Stimulated activated CD8-positive, alpha-beta memory T cell treated with anti-CD3 and anti-CD28 coated beads, Interleukin-15, amount 100 ng/mL, for 24 hours (primary cell): ENCODE results near the gene CRACDL.

Experiments used
- DNase-seq: peaks from one replicate; pipeline ENCODE4 v3.0.0-alpha.2; 2020; ENCODE audit warnings: low read depth

CRACDL gene

DNA sequence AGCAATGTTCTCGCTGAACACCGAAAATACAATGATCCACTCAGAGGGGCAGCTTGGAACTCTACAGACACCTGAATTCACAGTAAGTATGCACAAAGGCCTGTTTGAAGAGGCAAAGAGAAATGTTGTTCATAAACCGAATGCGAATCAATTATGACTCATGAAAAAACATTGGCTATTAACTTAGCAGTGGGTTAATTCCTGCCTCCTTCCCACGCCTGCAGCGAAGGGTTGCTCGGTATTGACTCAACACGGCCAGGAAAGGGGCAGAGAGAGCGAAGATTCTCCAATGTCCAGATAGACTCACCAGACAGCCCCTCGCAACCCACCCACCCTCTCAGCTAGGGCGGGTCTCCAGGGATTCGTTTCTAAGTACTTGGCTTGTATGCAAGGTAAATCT is 9.4 kb downstream of the CRACDL start:
- DNase-seq, result no peak

DNA sequence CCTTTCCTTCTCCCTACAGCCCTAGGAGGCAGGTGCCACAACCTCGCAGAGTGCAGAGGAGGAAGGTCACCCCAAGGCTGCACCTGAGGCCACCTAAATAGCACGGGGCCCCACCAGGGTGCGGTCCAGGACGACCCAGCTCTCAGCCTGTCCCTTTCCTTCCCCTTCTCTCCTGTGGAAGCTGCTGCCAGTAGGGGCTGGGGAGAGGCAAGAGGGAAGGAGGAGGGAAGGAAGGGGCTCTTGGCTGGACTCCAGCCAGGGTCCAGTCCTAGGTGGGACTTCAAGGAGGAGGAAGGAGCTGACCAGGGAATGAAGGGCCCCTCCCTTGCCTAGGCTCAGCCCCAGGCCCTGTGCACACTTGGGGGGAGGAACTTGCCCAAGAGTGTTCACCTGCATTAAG is 11.1 kb downstream of the CRACDL start:
- DNase-seq, result no peak

DNA sequence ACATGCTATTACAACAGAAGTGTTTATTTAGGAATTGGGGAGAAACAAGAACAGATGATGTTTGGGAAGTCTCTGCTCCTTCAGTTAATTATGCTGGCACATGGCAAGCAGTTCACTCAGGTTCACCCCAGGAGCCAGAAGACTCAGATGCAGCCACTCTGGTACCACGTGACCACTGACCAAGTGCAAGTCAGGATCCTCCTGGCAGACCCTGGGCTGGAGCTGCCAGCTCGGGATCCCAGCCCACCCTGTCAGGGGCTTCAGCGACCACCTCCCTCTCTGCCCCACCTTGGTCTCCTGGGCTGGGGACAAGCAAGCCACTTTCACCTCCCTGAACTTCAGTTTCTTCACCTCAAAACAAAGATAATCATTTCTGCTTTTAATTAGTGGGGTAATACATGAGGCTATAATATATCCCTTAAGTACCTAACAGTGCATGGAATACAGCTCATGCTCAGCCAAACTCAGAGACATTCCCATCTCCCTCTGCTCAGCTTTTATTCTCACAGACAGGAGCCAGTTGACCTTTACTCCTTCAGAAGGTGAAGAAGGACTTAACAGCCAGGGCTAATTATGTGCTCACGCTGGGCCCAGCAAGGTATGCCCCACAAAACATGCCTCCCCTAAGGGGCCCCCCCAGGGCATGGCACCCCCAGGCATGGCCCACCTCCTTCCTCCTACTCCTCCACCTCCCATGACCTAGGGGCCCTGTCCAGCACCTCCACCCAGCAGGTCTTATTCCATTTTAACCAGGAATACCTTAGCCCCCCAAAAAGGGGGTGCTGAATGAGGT is 11.8 kb downstream of the CRACDL start:
- no peak for DNase-seq

- no peak for DNase-seq
Observed at GRCh38 chr2:98923244-98923940, 12.6 kb downstream of the CRACDL start.

GRCh38 chr2:98921062-98921461 is 15.0 kb downstream of the CRACDL start:
- DNase-seq, result no peak

DNA sequence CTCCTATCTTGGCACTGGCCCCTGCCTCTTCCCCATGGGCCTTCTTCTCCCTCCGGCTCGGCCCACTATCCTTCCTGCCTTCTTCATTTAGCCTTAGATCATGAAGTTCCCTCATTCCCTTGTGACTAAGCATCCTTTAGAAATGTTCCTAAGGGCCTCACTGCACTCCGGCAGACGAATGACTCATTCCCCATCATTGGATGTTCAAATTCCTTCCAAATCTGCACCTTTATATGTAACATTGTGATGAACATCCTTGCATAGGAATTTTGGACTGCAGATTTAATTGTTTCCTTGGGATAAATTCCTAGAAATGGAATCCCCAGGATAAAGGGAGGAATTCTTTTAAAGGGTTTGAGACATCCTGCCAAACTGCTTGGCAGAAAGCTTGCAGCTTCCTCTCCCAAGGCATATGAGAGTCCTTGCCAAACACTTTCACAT is 19.0 kb downstream of the CRACDL start:
- DNase-seq, result no peak

DNA sequence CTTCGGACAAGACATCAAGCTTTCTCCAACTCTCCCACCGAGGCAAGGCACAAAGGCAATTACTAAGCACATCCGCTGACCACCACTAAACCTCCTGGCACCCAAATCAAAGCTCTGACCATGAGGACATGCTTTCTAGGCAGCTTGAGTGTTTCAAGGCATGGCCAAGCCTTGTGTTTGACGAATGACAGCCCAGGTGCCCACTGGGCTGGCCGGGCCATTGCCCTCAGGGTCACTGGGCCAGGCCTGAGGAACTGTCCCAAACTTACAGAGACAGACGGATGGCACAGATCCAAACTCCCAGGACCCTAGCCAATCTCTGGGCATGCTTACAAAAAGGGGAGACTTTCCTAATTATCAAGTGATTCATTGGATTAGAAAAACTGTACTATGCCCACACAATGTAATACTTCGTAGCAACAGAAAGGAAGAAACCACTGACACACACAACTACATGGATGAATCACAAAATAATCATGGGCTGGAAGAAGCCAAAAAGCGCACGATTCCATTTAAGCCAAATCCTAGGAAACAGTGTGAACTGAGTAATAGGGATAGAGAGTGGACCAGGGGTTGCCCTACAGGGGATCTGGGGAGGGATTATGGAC is 20.2 kb downstream of the CRACDL start:
- no peak for DNase-seq

DNA sequence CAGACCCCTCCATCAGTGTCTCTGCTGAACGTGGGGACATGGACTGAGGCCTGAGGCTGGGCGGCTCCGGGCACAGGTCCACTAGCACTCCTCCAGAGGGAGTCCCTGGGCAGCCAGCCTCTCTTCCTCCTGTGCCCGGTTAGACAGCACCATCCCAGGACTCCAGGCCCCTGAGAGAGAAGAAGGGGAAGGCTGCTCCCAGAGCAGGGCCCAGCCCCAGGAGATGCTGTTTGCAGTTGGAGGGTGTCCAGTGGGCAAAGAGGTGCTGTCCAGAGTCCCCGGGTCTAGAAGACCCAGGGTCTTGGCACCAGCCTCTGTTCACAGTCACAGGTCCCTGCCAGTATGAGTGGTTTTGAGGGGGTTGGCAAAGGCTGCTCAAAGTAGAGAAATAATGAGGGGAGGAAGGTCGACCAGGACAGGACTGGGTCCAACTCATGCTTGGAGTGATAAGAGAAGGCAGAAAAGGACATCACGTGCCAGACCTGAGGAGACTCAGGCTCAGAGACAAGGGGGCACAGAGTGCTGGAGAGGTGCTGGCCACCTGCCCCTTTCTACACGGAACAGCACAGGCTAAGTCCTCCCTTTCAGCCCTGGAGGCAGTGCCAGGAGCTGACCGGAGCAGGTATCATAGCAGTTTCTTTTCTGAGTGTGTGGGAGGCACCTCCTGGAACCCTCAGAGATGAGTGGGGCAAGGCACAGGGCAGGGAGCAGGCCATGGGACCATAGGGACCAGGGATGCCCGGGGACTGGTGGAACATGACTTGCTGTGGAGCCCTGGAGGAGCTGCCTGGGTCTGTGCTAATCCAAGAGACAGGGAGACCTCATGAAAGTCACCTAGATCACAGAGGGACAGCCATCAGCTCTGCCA is 21.1 kb downstream of the CRACDL start:
- DNase-seq, result no peak

DNA sequence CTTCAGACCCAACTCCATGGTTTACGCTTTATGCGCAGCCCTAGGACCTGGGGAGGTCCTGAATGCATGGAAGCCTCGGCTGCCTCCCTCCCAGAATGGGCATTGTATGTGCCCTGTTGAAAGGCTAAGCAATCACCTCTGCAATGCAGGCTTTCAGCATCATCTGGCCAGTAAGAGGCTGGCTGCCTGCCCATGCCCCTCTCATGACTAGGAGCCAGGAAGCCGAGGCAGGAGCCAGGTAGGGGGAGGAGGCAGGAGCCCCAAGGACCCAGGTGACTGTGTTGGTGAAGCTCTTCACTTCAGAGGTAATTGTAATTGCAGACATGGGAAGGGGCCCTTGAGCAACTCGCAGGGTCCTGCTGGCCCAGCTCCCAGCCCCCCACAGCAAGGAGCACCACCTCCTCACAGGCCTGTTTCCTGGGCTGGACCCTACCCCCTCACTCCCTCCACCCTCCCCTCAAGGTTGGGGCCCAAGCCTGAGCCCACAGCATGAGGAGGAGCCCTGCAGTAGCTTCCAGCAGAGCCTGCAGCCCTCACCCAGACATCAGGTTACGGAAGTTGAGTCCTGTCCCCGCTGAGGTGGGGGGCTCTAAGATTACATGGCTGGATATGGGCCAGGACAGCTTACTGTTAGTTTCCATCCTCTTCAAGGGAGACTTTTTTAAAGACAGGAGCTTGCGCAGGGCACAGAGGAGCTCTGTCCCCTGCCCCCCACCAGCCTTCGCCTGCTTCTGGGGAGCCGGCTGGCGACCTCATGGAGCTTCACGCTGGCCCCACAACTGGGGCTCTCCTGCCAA is 21.9 kb downstream of the CRACDL start:
- no peak for DNase-seq

DNA sequence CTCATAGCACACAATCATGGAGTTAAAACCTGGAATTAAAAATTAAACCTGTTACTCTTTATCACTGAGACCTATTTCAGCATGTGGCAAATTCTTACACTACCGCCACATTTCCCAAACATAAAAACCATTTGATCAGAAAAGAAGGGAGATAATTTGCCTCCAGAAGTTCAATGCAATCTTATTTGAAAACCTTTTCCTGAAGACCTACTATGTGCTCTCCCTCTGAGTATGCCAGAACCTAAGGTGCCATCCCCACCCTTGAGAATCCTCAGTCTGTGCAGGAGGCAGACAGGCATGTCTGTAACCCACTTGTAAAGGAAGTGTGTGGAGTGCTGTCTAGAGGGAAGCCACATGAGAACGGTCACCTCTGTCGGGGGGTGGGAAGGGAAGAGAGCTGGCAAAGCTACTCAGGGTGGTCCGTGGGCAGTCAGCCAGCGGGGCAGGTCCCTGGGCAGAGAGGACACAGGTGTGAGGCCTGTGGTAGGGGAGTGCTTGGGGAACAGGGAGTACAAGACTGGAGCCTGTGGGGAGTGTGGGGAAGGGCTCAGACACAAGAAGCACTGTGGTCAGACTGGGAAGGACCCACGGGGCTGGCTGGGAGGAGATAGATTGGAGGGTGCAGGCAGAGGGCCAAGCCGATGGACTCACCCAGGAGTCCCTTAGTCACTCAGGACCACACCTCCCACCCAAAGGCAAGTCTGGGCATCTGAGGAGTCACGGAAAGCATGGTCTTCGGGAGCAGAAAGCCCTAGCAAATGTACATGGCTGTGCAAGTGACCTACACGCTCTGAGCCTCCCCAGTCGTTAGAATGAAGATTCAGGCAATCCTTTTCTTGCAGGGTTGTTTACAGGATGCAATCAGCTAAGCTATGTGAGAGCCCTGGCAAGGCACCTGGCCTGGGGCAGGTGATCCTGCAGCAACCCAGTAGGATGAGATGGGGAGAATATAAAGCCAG is 22.8 kb downstream of the CRACDL start:
- DNase-seq, result no peak

DNA sequence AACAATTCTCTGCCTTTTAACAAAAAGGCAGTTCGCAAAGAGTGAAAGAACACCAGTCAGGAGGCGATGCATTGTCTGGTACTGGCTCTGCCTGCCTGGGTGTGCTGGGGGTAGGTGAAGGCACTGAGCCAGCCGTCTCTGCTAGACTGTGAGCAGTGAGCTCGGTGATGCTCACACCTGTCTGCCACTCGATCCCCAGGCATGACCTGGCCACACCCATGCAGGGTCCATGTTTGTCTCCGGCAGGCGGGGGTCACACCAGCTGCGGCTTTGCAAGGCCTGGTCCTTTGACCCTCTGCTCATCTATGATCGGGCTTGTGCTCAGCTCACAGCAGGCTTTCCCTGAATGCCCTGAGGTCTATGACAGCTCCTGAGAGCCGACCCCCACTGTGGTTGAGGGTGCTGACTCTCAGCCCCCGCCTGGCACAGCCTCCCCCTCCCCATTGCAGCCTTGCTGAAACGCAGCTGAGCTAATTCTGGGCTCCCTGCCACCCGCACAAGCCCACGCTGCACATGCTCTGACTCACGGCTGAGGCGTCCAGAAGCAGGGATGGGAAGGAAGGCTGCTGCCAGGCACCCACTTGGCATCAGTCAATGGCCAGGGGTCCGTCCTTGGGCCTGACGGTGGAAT is 23.7 kb downstream of the CRACDL start:
- DNase-seq, result no peak

DNA sequence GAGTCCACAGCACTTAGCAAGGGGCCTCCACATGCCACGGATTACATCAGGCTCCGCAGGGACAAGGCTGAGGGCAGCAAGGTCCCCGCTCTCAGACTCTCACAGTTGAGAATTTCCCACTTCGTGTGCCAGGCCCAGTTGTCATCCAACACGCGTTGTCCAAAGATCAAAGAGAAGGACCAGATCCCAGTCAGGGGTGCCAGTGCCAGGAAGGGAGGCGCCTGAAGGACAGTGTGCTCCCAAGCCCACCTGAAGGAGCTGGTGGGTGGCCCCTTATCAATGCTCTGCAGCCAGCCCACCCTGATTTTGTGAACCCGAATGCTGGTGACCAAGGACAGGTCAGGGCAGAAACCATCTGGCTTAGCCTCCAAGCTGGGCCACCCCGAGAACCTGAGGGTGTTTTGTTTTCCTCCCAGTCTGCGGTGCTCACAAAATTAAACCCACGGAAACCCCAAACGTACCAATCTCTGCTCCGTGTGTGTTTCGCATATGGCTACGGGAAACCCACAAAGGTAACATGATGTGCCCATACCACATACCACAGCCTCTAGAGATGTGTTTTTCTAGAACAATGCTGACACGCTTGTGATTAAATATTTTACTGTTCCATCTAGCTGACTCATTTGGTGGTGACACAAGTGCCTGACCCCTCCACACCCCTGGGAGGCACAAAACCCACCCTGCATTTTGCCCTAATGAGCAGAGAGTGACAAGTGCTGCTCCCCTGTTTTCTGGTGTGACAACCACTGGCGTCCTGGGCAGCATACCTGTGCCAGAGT is 24.5 kb downstream of the CRACDL start:
- no peak for DNase-seq

DNA sequence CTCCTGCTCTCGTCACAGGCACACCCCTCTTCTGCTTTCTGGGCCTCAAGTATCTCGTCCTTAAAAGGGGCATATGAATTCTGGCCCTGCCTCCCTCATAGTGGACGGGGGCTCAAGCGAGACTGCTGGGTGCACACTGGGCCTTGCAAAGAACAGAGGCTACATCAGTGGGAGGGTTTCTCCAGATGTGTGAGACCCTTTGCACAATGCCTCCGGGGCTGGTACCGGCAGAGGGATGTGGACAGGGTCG is 25.0 kb downstream of the CRACDL start:
- DNase-seq, result no peak

GRCh38 chr2:98910349-98911125 is 25.5 kb downstream of the CRACDL start:
- no peak for DNase-seq

GRCh38 chr2:98909317-98910211 is 26.5 kb downstream of the CRACDL start:
- no peak for DNase-seq

- DNase-seq, result no peak
Observed at GRCh38 chr2:98908931-98909316, 27.1 kb downstream of the CRACDL start.
